Endothelial cell of umbilical vein (primary cell): ENCODE data around the gene SDF4. TPM values are rescaled to one million over a fixed set of nuclear protein-coding genes. Genes with fewer than 3 reads are reported as not detected.

Experiments
- BruUV-seq: library from RNA; stranded (reverse); fragments of 400-500 nt; replicated peaks from 2 replicates; lab custom pipeline; 2021; lab: Mats Ljungman, UMichigan
- CTCF ChIA-PET: fragments of 300-600, 350-600 bp; sonication (Branson Sonifier 250); formaldehyde crosslinking; loops from one replicate; lab custom pipeline; 2021; ENCODE audit warnings: antibody characterized with exemption, inconsistent platforms; lab: Charles Lee
- POLR2A ChIA-PET: fragments of 300-600, 350-600 bp; sonication (Branson Sonifier 250); formaldehyde crosslinking; loops from one replicate; lab custom pipeline; 2021; ENCODE audit warnings: antibody characterized with exemption, inconsistent platforms; lab: Charles Lee
- DNase-seq: peaks from one replicate; pipeline ENCODE4 v3.0.0-alpha.2; 2011; ENCODE audit warnings: low read depth, low spot score
- FAIRE-seq: peaks from 2 replicates; lab custom pipeline; 2011; peaks lifted over from hg19 to GRCh38; lab: Jason Lieb, UNC
- H2AFZ ChIP-seq: 2 replicates; pipeline ENCODE4 v1.6.0; 2012; ENCODE audit warnings: low read depth, low read length, control low read depth, inconsistent platforms
- H3K27ac ChIP-seq: 2 replicates; pipeline ENCODE4 v1.5.1; 2011; ENCODE audit warnings: low read depth, mild to moderate bottlenecking, control low read depth, low read length, moderate library complexity; ENCODE audit not compliant: insufficient read depth
- H3K27me3 ChIP-seq, 2 experiments: 2 replicates each; pipeline versions ENCODE4 v1.6.0 to v1.6.1; 2011; ENCODE audit warnings: low read length in 2 of 2, mixed read lengths in 1 of 2; ENCODE audit not compliant: control insufficient read depth in 2 of 2, insufficient read depth in 2 of 2
- H3K36me3 ChIP-seq, 2 experiments: 2 replicates in 1 of 2; 3 replicates in 1 of 2; pipeline ENCODE4 v1.5.1; 2011; ENCODE audit warnings: low read length in 2 of 2, mild to moderate bottlenecking in 1 of 2, moderate library complexity in 1 of 2; ENCODE audit not compliant: control insufficient read depth in 2 of 2, insufficient read depth in 2 of 2; ENCODE audit errors: extremely low read depth in 1 of 2
- H3K4me1 ChIP-seq: 3 replicates; pipeline ENCODE4 v1.5.1; 2011; ENCODE audit warnings: mild to moderate bottlenecking, low read length; ENCODE audit not compliant: control insufficient read depth, insufficient read depth; ENCODE audit errors: extremely low read depth
- H3K4me2 ChIP-seq: 2 replicates; pipeline ENCODE4 v1.6.1; 2011; ENCODE audit warnings: low read length, control low read depth, mixed read lengths; ENCODE audit not compliant: insufficient read depth
- H3K4me3 ChIP-seq, 3 experiments: fragments of 200-600 bp in 1 of 3; sonication (generic), shearing (Covaris generic) in 1 of 3; replicated peaks in 1 of 3; 2 replicates each; pipeline ENCODE4 v1.5.1; 2011 to 2016; ENCODE audit warnings: control low read depth in 3 of 3, low read length in 3 of 3, mild to moderate bottlenecking in 2 of 3, inconsistent platforms in 1 of 3, low read depth in 1 of 3, moderate library complexity in 1 of 3; ENCODE audit not compliant: insufficient read depth in 1 of 3
- H3K79me2 ChIP-seq: 2 replicates; pipeline ENCODE4 v1.6.0; 2012; ENCODE audit warnings: low read length, inconsistent platforms; ENCODE audit not compliant: control insufficient read depth, insufficient read depth
- H3K9ac ChIP-seq: replicated peaks from 2 replicates; pipeline ENCODE3; 2011; ENCODE audit warnings: low read length, control low read depth; ENCODE audit not compliant: insufficient read depth; ENCODE audit errors: extremely low read depth
- H3K9me1 ChIP-seq: replicated peaks from 3 replicates; pipeline ENCODE4 v1.6.0; 2011; ENCODE audit warnings: mild to moderate bottlenecking, low read length; ENCODE audit not compliant: control insufficient read depth, insufficient read depth; ENCODE audit errors: extremely low read depth
- H3K9me3 ChIP-seq: replicated peaks from 2 replicates; pipeline ENCODE4 v1.5.1; 2012; ENCODE audit warnings: low read length, inconsistent platforms; ENCODE audit not compliant: control insufficient read depth, insufficient read depth
- H4K20me1 ChIP-seq: replicated peaks from 2 replicates; pipeline ENCODE3; 2011; ENCODE audit warnings: mild to moderate bottlenecking, low read length; ENCODE audit not compliant: control insufficient read depth, insufficient read depth; ENCODE audit errors: extremely low read depth
- CTCF ChIP-seq, 2 donors: IDR thresholded peaks; 1 replicate in 1 of 2; 2 replicates in 1 of 2; pipeline ENCODE4 v1.5.1; 2011; ENCODE audit warnings: low read length in 2 of 2, mild to moderate bottlenecking in 2 of 2, moderate library complexity in 2 of 2, control low read depth in 1 of 2, inconsistent platforms in 1 of 2, low read depth in 1 of 2; ENCODE audit not compliant: insufficient read depth in 1 of 2; ENCODE audit errors: extremely low read depth in 1 of 2
- EZH2 ChIP-seq: IDR thresholded peaks from 2 replicates; pipeline ENCODE4 v1.6.1; 2012; ENCODE audit warnings: borderline replicate concordance, low read depth, mild to moderate bottlenecking, moderate library complexity, low read length, inconsistent platforms; ENCODE audit not compliant: severe bottlenecking
- FOS ChIP-seq: IDR thresholded peaks from 2 replicates; pipeline ENCODE4 v1.6.1; 2011; ENCODE audit warnings: mild to moderate bottlenecking, low read length, moderate library complexity, borderline replicate concordance; ENCODE audit not compliant: insufficient read depth
- GATA2 ChIP-seq: IDR thresholded peaks from 2 replicates; pipeline ENCODE4 v1.7.0; 2011; ENCODE audit warnings: low read depth, mild to moderate bottlenecking, moderate library complexity, mixed read lengths, low read length; ENCODE audit not compliant: insufficient read length, insufficient read depth
- JUN ChIP-seq: IDR thresholded peaks from 2 replicates; pipeline ENCODE4 v1.6.1; 2011; ENCODE audit warnings: borderline replicate concordance, low read depth; ENCODE audit not compliant: insufficient read length, insufficient read depth
- MAX ChIP-seq: IDR thresholded peaks from 2 replicates; pipeline ENCODE4 v1.6.1; 2011; ENCODE audit not compliant: insufficient read depth, insufficient read length
- MYC ChIP-seq: IDR thresholded peaks from one replicate; pipeline ENCODE4 v1.6.1; 2011; ENCODE audit warnings: mild to moderate bottlenecking, low read depth, low read length
- POLR2A ChIP-seq: IDR thresholded peaks from 2 replicates; pipeline ENCODE4 v1.6.1; 2012; ENCODE audit warnings: low read depth, mild to moderate bottlenecking, control low read depth, low read length
- POLR2AphosphoS5 ChIP-seq: IDR thresholded peaks from 2 replicates; pipeline ENCODE4 v1.6.1; 2012; ENCODE audit warnings: low read depth, mild to moderate bottlenecking, control low read depth, low read length, moderate library complexity; ENCODE audit not compliant: insufficient read depth
- dilution Hi-C: fragments of 300-500 bp; cut with MboI; formaldehyde crosslinking; loops from one replicate; pipeline ENCODE4 v1.15.0; 2019; ENCODE audit warnings: low sequenced_read_pairs; ENCODE audit not compliant: extremely low pct_ligation_motif_present
- intact Hi-C: fragments of 100-400 bp; cut with micrococcal nuclease; formaldehyde crosslinking; loops from one replicate; pipeline ENCODE4 v1.10.0; 2022
- polyA plus RNA-seq, 4 experiments: library from polyadenylated mRNA; depleted of rRNA in 3 of 4; stranded (reverse) in 3 of 4; unstranded in 1 of 4; fragments of >200 nt; gene quantifications; 2 replicates each; pipeline versions ENCODE4 v1.2.1 to v1.2.3, GENCODE V29; 2011 to 2012; ENCODE audit warnings: missing spikeins in 1 of 4
- total RNA-seq: library from RNA; stranded (reverse); gene quantifications from 2 replicates; pipeline ENCODE4 v1.2.3, GENCODE V29; 2021

Gene SDF4
- total and polyA plus RNA-seq, 2 donors (not counting 3 experiments of a cell fraction or from before 2014, with no cell fraction given): 175 to 185 TPM

DNA sequence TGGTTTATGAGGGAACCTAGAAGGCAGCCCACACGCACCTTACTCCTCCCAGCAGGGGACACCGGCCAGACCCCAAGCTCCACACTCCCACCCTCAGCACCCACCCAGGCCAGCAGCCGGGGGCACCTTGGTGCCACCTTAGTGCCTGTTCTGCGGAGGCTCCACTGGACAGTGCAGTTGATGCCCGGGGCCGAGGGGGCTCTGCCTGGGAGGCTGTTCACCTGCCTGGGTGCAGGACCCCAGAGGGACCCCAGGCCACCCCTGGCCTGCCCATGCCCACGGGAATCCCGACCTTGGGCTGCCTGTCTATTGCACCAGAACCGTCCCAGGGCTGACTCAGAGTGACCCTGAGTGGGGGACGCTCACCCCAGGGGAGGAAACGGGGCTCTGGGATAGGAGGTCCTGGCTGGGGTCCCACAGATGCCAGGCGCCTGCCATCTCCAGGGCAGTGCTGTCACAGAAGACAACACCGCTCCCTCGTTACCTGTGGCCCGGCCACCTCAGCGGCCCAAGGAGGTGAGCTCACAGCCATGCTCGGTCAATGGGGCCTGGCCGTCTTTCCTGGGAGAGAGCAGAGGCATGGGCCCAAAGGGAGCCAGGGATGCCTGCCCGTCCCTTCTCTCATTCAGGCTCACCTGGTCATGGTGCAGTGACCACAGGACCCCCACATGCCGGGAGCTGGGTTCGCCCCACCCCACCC lies 49.1 kb upstream of the SDF4 start:
- Histone ChIP-seq H3K4me1 (peaks cover 2% of the 10 kb centered on the region), H3K36me3 (no peaks in the 10 kb centered on the region), H3K79me2 (no peaks in the 10 kb centered on the region), H2AFZ (no peak overlapping the region), H3K9ac (no peak overlapping the region), H4K20me1 (no peaks in the 10 kb centered on the region), H3K4me3 (no peak overlapping the region), H3K9me1 (no peaks in the 10 kb centered on the region), H3K4me2 (no peak overlapping the region), H3K27ac (no peak overlapping the region), H3K27me3 (no peaks in the 10 kb centered on the region), H3K9me3 (no peaks in the 10 kb centered on the region)
- dilution Hi-C loops (no loop called here), intact Hi-C loops (no loop called here)
- DNase-seq (no peak), FAIRE-seq (no peak)
- BruUV-seq: no TSS peak
- TF ChIP-seq MAX: no peak
- TF ChIP-seq JUN: no peak
- no peak for TF ChIP-seq MYC
- TF ChIP-seq GATA2: no peak
- no peak for TF ChIP-seq POLR2A
- TF ChIP-seq FOS: no peak
- TF ChIP-seq EZH2: no peak
- no peak for TF ChIP-seq CTCF (IDR thresholded peaks at IDR 0.05; ENCODE audit: extremely low read depth in 1 of 2, insufficient read depth in 1 of 2, low read depth in 1 of 2, low read length in 2 of 2)
- TF ChIP-seq POLR2AphosphoS5: no peak
- CTCF ChIA-PET: interaction anchor here (0.5 to 1.5 kb wide), 3 partner anchors 11 to 250 kb away, joined by 3 to 4 read pairs (median 3); no protein-coding TSS in a partner anchor
- POLR2A ChIA-PET: no interaction called here
